ENCODE results near the gene HYKK.
"Not testable (repeated sequence)": the region's sequence is repeated elsewhere in the genome, so short reads cannot be mapped to it uniquely, and the experiment has no call there.

The HYKK gene

GRCh38 chr15:78539464-78540140, 32.2 kb downstream of the HYKK start:
- CTCF ChIA-PET = interaction anchor here (0.6 to 3.0 kb wide), 3 partner anchors 23 to 31 kb away, joined by 3 to 9 read pairs (median 4); partner anchors contain the start of gene CHRNA5
- POLR2A ChIA-PET = interaction anchor here (1.7 kb wide), 1 partner anchor 26 kb away, joined by 15 read pairs; the partner anchor contains the start of gene CHRNA5
- WGBS (ENCODE audit: insufficient coverage) = 76% methylated on average over 15 of the region's 18 CpGs
- peaks cover 6 to 24% (median 15%) of the 10 kb centered on the region in 4 experiments for H3K36me3 ChIP-seq (ENCODE audit: control insufficient read depth in 4 of 4, insufficient read depth in 4 of 4, low read length in 3 of 4)
- peaks cover 7 to 21% (median 16%) of the 10 kb centered on the region in 4 experiments for H3K4me1 ChIP-seq (ENCODE audit: control extremely low read depth in 1 of 4, control insufficient read depth in 4 of 4, insufficient read depth in 4 of 4, low read length in 3 of 4)
- H3K27ac ChIP-seq (ENCODE audit: insufficient read depth in 1 of 2, low read depth in 1 of 2, low read length in 2 of 2, poor library complexity in 1 of 2, severe bottlenecking in 2 of 2) = peak overlapping the region; percentile 97 to 99
- peak overlapping the region in 6 of 7 experiments; percentile 91 to 95 (median 93) for H3K4me3 ChIP-seq (ENCODE audit: control insufficient read depth in 1 of 7, extremely low read depth in 1 of 7, insufficient read depth in 4 of 7, low read depth in 2 of 7, low read length in 6 of 7)
- not testable (repeated sequence) for H3K27me3 ChIP-seq (replicated peaks in 2 of 5; ENCODE audit: control insufficient read depth in 4 of 5, insufficient read depth in 5 of 5, low read length in 4 of 5); H3K9me3 ChIP-seq (ENCODE audit: control extremely low read depth in 1 of 5, control insufficient read depth in 4 of 5, insufficient read depth in 2 of 5, low read depth in 1 of 5, low read length in 4 of 5); DNase-seq

- DNase-seq = peak; percentile 90 to 95 (median 95)
- H3K4me1 ChIP-seq (ENCODE audit: control extremely low read depth in 1 of 4, control insufficient read depth in 4 of 4, insufficient read depth in 4 of 4, low read length in 3 of 4) = peaks cover 7 to 21% (median 16%) of the 10 kb centered on the region in 4 experiments
- ChIA-PET CTCF (interaction anchor here (0.6 to 3.0 kb wide), 5 partner anchors 23 to 44 kb away, joined by 3 to 9 read pairs (median 3); partner anchors contain the start of gene CHRNA5), POLR2A (interaction anchor here (0.5 to 1.7 kb wide), 3 partner anchors 24 to 73 kb away, joined by 3 to 15 read pairs (median 4); partner anchors contain the start of gene CHRNA5)
- H3K27me3 ChIP-seq (replicated peaks in 2 of 5; ENCODE audit: control insufficient read depth in 4 of 5, insufficient read depth in 5 of 5, low read length in 4 of 5) = no peaks in the 10 kb centered on the region
- H3K27ac ChIP-seq (ENCODE audit: insufficient read depth in 1 of 2, low read depth in 1 of 2, low read length in 2 of 2, poor library complexity in 1 of 2, severe bottlenecking in 2 of 2) = peak within 1 kb of the TSS; percentile 97 to 99
- 0% methylated on average over 28 of the region's 56 CpGs for WGBS (ENCODE audit: insufficient coverage)
- peak within 1 kb of the TSS; percentile 84 to 95 (median 93) for H3K4me3 ChIP-seq (ENCODE audit: control insufficient read depth in 1 of 7, extremely low read depth in 1 of 7, insufficient read depth in 4 of 7, low read depth in 2 of 7, low read length in 6 of 7)
- peaks cover 8 to 29% (median 20%) of the 10 kb centered on the region in 4 experiments for H3K36me3 ChIP-seq (ENCODE audit: control insufficient read depth in 4 of 4, insufficient read depth in 4 of 4, low read length in 3 of 4)
- H3K9me3 ChIP-seq (ENCODE audit: control extremely low read depth in 1 of 5, control insufficient read depth in 4 of 5, insufficient read depth in 2 of 5, low read depth in 1 of 5, low read length in 4 of 5) = no peaks in the 10 kb centered on the region
Measured at GRCh38 chr15:78540141-78540870, 32.9 kb downstream of the HYKK start, which contains the start of gene PSMA4. Gene PSMA4, plus strand, starts transcription at chr15:78540444. Its CDS starts 1,484 bp downstream, at chr15:78541928.

- peaks cover 16 to 37% (median 28%) of the 10 kb centered on the region in 4 experiments for H3K36me3 ChIP-seq (ENCODE audit: control insufficient read depth in 4 of 4, insufficient read depth in 4 of 4, low read length in 3 of 4)
- peak overlapping the region; percentile 97 to 99 for H3K27ac ChIP-seq (ENCODE audit: insufficient read depth in 1 of 2, low read depth in 1 of 2, low read length in 2 of 2, poor library complexity in 1 of 2, severe bottlenecking in 2 of 2)
- DNase-seq = peak in 2 of 3 donors; percentile 21 to 24
- peak overlapping the region; percentile 84 to 95 (median 93) for H3K4me3 ChIP-seq (ENCODE audit: control insufficient read depth in 1 of 7, extremely low read depth in 1 of 7, insufficient read depth in 4 of 7, low read depth in 2 of 7, low read length in 6 of 7)
- CTCF ChIA-PET = interaction anchor here (0.7 to 3.0 kb wide), 3 partner anchors 24 to 45 kb away, joined by 3 to 9 read pairs (median 3); partner anchors contain the start of gene CHRNA5
- H3K4me1 ChIP-seq (ENCODE audit: control extremely low read depth in 1 of 4, control insufficient read depth in 4 of 4, insufficient read depth in 4 of 4, low read length in 3 of 4) = peaks cover 7 to 21% (median 16%) of the 10 kb centered on the region in 4 experiments
- POLR2A ChIA-PET = interaction anchor here (0.5 to 1.7 kb wide), 4 partner anchors 19 to 72 kb away, joined by 3 to 15 read pairs (median 4); partner anchors contain the start of gene CHRNA5
- H3K9me3 ChIP-seq (ENCODE audit: control extremely low read depth in 1 of 5, control insufficient read depth in 4 of 5, insufficient read depth in 2 of 5, low read depth in 1 of 5, low read length in 4 of 5) = no peaks in the 10 kb centered on the region
- WGBS (ENCODE audit: insufficient coverage) = 2% methylated on average over 13 of the region's 17 CpGs
- H3K27me3 ChIP-seq (replicated peaks in 2 of 5; ENCODE audit: control insufficient read depth in 4 of 5, insufficient read depth in 5 of 5, low read length in 4 of 5) = no peaks in the 10 kb centered on the region
Measured at GRCh38 chr15:78540871-78541743, 33.7 kb downstream of the HYKK start.

- peak overlapping the region; percentile 97 to 99 for H3K27ac ChIP-seq (ENCODE audit: insufficient read depth in 1 of 2, low read depth in 1 of 2, low read length in 2 of 2, poor library complexity in 1 of 2, severe bottlenecking in 2 of 2)
- no peaks in the 10 kb centered on the region for H3K9me3 ChIP-seq (ENCODE audit: control extremely low read depth in 1 of 5, control insufficient read depth in 4 of 5, insufficient read depth in 2 of 5, low read depth in 1 of 5, low read length in 4 of 5)
- no peaks in the 10 kb centered on the region for H3K27me3 ChIP-seq (replicated peaks in 2 of 5; ENCODE audit: control insufficient read depth in 4 of 5, insufficient read depth in 5 of 5, low read length in 4 of 5)
- POLR2A ChIA-PET = interaction anchor here (0.8 kb wide), 1 partner anchor 19 kb away, joined by 4 read pairs; no protein-coding TSS in a partner anchor
- WGBS (ENCODE audit: insufficient coverage) = 50% methylated on average over 1 of the region's 1 CpG
- peak overlapping the region in 6 of 7 experiments; percentile 91 to 95 (median 93) for H3K4me3 ChIP-seq (ENCODE audit: control insufficient read depth in 1 of 7, extremely low read depth in 1 of 7, insufficient read depth in 4 of 7, low read depth in 2 of 7, low read length in 6 of 7)
- CTCF ChIA-PET = interaction anchor here (3.0 kb wide), 1 partner anchor 23 kb away, joined by 9 read pairs; the partner anchor contains the start of gene CHRNA5
- H3K4me1 ChIP-seq (ENCODE audit: control extremely low read depth in 1 of 4, control insufficient read depth in 4 of 4, insufficient read depth in 4 of 4, low read length in 3 of 4) = peaks cover 7 to 21% (median 16%) of the 10 kb centered on the region in 4 experiments
- DNase-seq = no peak
- peaks cover 19 to 42% (median 31%) of the 10 kb centered on the region in 4 experiments for H3K36me3 ChIP-seq (ENCODE audit: control insufficient read depth in 4 of 4, insufficient read depth in 4 of 4, low read length in 3 of 4)
Measured at GRCh38 chr15:78541744-78542034, 34.3 kb downstream of the HYKK start.

- no peak overlapping the region for H3K4me3 ChIP-seq (ENCODE audit: control insufficient read depth in 1 of 7, extremely low read depth in 1 of 7, insufficient read depth in 4 of 7, low read depth in 2 of 7, low read length in 6 of 7)
- H3K27me3 ChIP-seq (replicated peaks in 2 of 5; ENCODE audit: control insufficient read depth in 4 of 5, insufficient read depth in 5 of 5, low read length in 4 of 5) = no peaks in the 10 kb centered on the region
- peaks cover 7 to 21% (median 16%) of the 10 kb centered on the region in 4 experiments for H3K4me1 ChIP-seq (ENCODE audit: control extremely low read depth in 1 of 4, control insufficient read depth in 4 of 4, insufficient read depth in 4 of 4, low read length in 3 of 4)
- 100% methylated on average over 3 of the region's 3 CpGs for WGBS (ENCODE audit: insufficient coverage)
- H3K9me3 ChIP-seq (ENCODE audit: control extremely low read depth in 1 of 5, control insufficient read depth in 4 of 5, insufficient read depth in 2 of 5, low read depth in 1 of 5, low read length in 4 of 5) = no peaks in the 10 kb centered on the region
- no peak for DNase-seq
- H3K36me3 ChIP-seq (ENCODE audit: control insufficient read depth in 4 of 4, insufficient read depth in 4 of 4, low read length in 3 of 4) = peaks cover 21 to 50% (median 38%) of the 10 kb centered on the region in 4 experiments
- H3K27ac ChIP-seq (ENCODE audit: insufficient read depth in 1 of 2, low read depth in 1 of 2, low read length in 2 of 2, poor library complexity in 1 of 2, severe bottlenecking in 2 of 2) = peak overlapping the region in 1 of 2 experiments; percentile 7
- ChIA-PET POLR2A (no interaction called here), CTCF (no interaction called here)
Measured at GRCh38 chr15:78542647-78543046, 35.3 kb downstream of the HYKK start.

GRCh38 chr15:78550194-78550593, 42.8 kb downstream of the HYKK start:
- H3K36me3 ChIP-seq (ENCODE audit: control insufficient read depth in 4 of 4, insufficient read depth in 4 of 4, low read length in 3 of 4) = peaks cover 25 to 56% (median 43%) of the 10 kb centered on the region in 4 experiments
- H3K9me3 ChIP-seq (ENCODE audit: control extremely low read depth in 1 of 5, control insufficient read depth in 4 of 5, insufficient read depth in 2 of 5, low read depth in 1 of 5, low read length in 4 of 5) = no peaks in the 10 kb centered on the region
- DNase-seq = no peak
- POLR2A ChIA-PET = no interaction called here
- H3K27me3 ChIP-seq (replicated peaks in 2 of 5; ENCODE audit: control insufficient read depth in 4 of 5, insufficient read depth in 5 of 5, low read length in 4 of 5) = no peaks in the 10 kb centered on the region
- no peak overlapping the region for H3K4me3 ChIP-seq (ENCODE audit: control insufficient read depth in 1 of 7, extremely low read depth in 1 of 7, insufficient read depth in 4 of 7, low read depth in 2 of 7, low read length in 6 of 7)
- H3K4me1 ChIP-seq (ENCODE audit: control extremely low read depth in 1 of 4, control insufficient read depth in 4 of 4, insufficient read depth in 4 of 4, low read length in 3 of 4) = no peaks in the 10 kb centered on the region
- 87% methylated on average over 5 of the region's 6 CpGs for WGBS (ENCODE audit: insufficient coverage)
- CTCF ChIA-PET = no interaction called here
- H3K27ac ChIP-seq (ENCODE audit: insufficient read depth in 1 of 2, low read depth in 1 of 2, low read length in 2 of 2, poor library complexity in 1 of 2, severe bottlenecking in 2 of 2) = no peak overlapping the region
